GM12865 (cell line): ENCODE results near the gene PLIN4.

Source experiments
- DNase-seq: peaks from one replicate; pipeline ENCODE4 v3.0.0; 2010; ENCODE audit warnings: low read depth
- H3K4me3 ChIP-seq: 2 replicates; pipeline ENCODE4 v1.5.1; 2011; ENCODE audit warnings: mild to moderate bottlenecking, low read depth, low read length, control low read depth
- TF ChIP-seq, protein P1 (sequence below): IDR thresholded peaks from 2 replicates; pipeline ENCODE4 v1.5.1; 2011; ENCODE audit warnings: low read length, control low read depth, low read depth, inconsistent platforms; ENCODE audit not compliant: insufficient read depth; ENCODE audit errors: missing control alignments

PLIN4 gene

DNA sequence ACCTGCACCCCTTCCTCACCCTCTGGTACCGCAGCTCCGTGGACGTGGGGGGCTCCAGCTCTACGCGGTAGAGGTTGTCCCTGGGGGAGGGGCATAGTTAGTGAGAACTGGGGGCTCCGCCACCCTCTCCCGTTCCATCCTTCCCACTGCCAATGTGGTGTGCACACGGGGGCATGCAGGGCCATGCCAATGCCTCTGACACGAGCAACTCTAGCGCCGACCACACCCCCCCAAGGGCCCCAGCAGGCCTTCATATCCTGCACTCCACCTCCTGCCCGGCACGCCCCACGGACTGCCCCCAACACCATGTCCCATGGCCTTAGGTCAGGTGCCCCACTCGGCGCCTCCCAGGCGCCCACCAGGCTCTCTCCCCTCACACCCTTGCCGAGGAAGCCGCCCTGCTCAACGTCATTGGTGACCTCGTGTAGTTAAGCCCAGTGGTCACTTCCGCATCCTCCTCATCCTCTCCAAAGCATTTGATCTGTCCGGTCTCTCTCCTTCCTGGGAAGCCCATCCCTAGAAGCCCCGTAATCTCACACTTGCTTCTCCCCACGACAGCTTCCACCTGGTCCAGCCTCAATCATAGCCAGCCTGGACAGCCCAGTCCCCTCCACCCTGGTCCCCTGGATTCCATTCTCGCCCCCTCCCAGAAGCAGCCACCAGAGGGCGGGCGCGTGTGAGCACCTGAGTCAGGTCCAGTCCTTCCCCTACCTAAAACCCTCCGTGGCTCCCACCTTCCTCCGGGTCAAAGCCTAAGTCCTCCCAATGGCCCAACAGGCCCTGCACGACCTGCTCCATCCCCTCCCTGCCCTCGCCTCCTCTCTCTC lies 39.1 kb upstream of the PLIN4 start:
- no peak overlapping the region for H3K4me3 ChIP-seq
- DNase-seq = peak; percentile 29
- TF ChIP-seq, protein P1, sequence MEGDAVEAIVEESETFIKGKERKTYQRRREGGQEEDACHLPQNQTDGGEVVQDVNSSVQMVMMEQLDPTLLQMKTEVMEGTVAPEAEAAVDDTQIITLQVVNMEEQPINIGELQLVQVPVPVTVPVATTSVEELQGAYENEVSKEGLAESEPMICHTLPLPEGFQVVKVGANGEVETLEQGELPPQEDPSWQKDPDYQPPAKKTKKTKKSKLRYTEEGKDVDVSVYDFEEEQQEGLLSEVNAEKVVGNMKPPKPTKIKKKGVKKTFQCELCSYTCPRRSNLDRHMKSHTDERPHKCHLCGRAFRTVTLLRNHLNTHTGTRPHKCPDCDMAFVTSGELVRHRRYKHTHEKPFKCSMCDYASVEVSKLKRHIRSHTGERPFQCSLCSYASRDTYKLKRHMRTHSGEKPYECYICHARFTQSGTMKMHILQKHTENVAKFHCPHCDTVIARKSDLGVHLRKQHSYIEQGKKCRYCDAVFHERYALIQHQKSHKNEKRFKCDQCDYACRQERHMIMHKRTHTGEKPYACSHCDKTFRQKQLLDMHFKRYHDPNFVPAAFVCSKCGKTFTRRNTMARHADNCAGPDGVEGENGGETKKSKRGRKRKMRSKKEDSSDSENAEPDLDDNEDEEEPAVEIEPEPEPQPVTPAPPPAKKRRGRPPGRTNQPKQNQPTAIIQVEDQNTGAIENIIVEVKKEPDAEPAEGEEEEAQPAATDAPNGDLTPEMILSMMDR = peak; percentile 34

DNA sequence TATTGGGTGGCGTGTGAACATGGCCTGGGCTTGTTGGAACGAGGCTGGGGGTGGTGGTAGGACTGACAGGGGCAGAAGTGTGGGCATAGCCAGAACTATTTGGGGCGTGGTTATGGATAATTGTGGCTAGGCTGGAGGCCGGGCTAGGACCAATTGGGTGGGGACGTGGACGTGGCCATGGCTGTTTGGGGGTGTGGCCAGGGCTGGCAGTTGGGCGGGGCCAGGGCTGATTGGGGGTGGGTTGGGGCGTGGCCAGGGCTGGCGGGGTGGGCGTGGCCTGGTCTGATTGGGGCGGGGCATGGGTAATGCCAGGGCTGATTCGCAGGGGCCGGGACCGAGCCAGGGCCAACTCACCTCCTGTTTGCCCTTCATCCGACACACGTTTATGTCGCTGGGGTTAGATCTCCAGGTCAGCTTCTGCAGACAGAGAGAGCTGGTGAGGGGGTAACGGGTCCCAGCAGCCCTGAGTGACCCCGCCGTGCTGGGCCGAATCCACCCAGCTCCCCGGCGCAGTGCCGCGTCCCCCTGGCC lies 38.4 kb upstream of the PLIN4 start:
- TF ChIP-seq, protein P1 = no peak
- H3K4me3 ChIP-seq = no peak overlapping the region
- peak; percentile 31 for DNase-seq

DNA sequence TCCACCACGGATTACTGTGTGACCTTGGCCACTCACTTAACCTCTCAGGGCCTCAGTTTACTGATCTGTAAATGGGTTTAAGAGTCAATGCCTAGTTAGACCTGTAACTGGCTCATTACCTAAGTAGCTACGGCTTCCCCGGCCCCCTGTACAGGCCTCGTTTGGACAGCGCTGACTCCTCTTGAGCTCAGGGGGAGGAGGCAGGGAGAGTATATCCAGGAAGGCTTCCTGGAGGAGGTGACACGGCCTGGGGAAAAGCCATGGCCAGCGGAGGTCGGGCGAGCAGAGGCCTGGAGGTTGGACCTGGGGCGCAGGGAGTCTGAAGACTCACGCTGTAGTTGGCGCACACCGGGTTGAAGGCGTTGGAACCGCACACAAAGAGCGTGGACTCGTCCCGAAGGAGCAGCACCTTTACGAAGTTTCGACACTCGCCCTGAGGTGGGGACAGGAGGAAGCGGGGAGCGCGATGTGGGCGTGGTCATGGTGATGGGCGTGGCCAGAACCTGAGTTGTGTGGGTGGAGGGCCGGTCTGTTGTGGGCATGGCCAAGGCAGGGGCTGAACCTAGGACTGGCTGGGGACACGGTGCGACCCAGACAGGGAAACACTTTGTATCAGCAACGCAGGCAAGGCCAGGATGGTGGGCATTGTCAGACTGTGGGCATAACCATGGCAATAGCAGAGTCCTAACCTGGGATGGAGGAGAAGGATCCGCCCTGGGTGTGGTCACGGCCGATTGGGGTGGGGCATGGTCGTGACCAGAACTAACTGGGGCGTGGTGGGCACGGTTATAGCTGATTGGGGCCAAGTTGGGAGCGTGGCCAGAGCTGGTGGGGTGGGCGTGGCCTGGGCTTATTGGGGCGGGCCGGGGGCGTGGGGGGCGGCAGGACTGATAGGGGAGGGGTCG lies 37.6 kb upstream of the PLIN4 start:
- no peak for DNase-seq
- TF ChIP-seq, protein P1 = no peak
- H3K4me3 ChIP-seq = no peak overlapping the region

DNA sequence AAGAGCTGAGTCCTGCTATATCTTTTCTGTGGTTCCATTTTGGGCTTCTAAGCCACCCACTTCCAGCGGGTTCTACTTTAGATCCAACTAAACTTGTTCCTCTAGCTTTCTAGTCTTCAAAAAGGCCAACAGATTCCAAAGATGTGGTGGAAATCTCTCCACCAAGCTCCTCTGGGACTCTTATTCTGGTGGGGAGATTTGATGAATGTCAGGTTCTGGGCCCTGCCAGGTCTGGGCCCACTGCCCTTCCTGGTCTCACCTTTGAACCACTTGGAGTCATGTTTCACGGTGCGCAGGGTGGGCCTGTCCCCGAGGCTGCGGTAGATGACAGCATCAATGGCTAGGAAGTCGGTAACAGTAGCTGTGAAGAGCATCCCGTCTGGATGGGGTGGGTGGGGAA lies 36.4 kb upstream of the PLIN4 start:
- H3K4me3 ChIP-seq = no peak overlapping the region
- no peak for DNase-seq
- TF ChIP-seq, protein P1 = no peak

DNA sequence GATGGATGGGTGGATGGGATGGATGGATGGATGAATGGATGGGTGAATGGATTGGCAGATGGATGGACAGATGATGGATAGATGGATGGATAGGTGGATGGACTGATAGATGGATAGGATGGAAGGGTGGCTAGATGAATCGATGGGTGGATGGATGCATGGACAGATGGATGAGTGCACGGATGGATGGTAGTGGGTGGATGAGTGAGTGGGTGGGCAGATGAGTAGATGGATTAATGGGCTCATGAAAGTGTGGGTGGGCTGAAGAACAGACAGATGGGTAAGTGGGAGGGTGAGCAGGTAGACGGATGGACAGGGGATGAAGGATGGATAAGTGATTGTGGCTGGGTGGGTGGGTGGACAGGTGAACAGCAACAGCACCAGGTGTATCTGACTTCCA lies 35.5 kb upstream of the PLIN4 start:
- TF ChIP-seq, protein P1 = no peak
- no peak overlapping the region for H3K4me3 ChIP-seq
- no peak for DNase-seq

DNA sequence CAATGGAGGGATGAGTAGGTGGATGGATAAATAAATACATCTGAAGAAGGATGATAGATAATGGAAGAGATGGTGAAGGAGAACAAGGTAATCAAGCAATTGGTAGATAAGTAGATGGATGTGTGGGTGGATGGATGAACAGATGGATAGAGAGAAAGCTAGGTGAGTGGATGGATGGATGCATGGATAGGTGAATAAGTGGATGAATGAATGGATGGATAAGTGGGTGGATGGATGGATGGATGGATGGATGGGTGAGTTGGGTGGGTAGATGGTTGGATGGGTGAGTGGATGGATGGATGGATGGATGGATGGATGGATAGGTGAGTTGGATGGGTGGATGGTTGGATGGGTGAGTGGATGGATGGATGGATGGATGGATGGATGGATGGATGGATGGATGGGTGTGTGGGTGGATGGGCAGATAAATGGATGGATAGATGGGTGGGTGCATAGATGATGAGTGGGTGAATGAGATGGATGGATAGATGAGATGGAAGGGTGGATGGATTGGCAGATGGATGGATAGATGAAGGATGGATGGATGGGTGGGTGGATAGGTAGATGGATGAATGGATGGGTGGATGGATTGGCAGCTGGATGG lies 34.9 kb upstream of the PLIN4 start:
- no peak for DNase-seq
- TF ChIP-seq, protein P1 = no peak
- H3K4me3 ChIP-seq = no peak overlapping the region
